GM12878 (cell line): ENCODE data around the gene ATP5F1D. TPM values are rescaled to one million over a fixed set of nuclear protein-coding genes. Genes with fewer than 3 reads are reported as not detected.

Source experiments
- ASH2L ChIP-seq: fragments of 300-600, 200-600 bp; sonication (generic); IDR thresholded peaks from 2 replicates; pipeline ENCODE4 v1.6.1; 2017; ENCODE audit warnings: low read depth, mild to moderate bottlenecking, borderline replicate concordance
- BMI1 ChIP-seq: fragments of 450-650 bp; IDR thresholded peaks from 2 replicates; pipeline ENCODE4 v1.6.1; 2016; ENCODE audit warnings: mild to moderate bottlenecking, moderate library complexity, borderline replicate concordance
- EED ChIP-seq: sonication (generic); IDR thresholded peaks from 2 replicates; pipeline ENCODE4 v1.6.1; 2016; ENCODE audit warnings: antibody characterized with exemption, low read depth
- GATAD2B ChIP-seq: fragments of 450-650 bp; conservative IDR thresholded peaks from 2 replicates; pipeline ENCODE4 v1.6.1; 2017; ENCODE audit warnings: low read depth, mild to moderate bottlenecking, moderate library complexity
- HDGF ChIP-seq: fragments of 450-650 bp; IDR thresholded peaks from 2 replicates; pipeline ENCODE4 v1.6.1; 2016; ENCODE audit warnings: antibody characterized with exemption
- LARP7 ChIP-seq: fragments of 450-650 bp; IDR thresholded peaks from 2 replicates; pipeline ENCODE4 v1.6.1; 2017; ENCODE audit warnings: mild to moderate bottlenecking
- MXI1 ChIP-seq: fragments of 150-350 bp; IDR thresholded peaks from 2 replicates; pipeline ENCODE4 v1.6.1; 2011; ENCODE audit warnings: low read depth, mild to moderate bottlenecking, inconsistent platforms, low read length, improper control_type of control experiment
- NR2C2 ChIP-seq: IDR thresholded peaks from 2 replicates; pipeline ENCODE4 v1.6.1; 2011; ENCODE audit warnings: borderline replicate concordance, low read depth; ENCODE audit not compliant: control insufficient read depth, insufficient read length
- NRF1 ChIP-seq: conservative IDR thresholded peaks from 2 replicates; pipeline ENCODE4 v1.6.1; 2011; ENCODE audit warnings: mild to moderate bottlenecking, low read depth, low read length, improper control_type of control experiment
- POLR2AphosphoS2 ChIP-seq: IDR thresholded peaks from 2 replicates; pipeline ENCODE4 v1.6.1; 2011; ENCODE audit warnings: low read depth, mild to moderate bottlenecking, low read length, improper control_type of control experiment, moderate library complexity
- POU2F2 ChIP-seq: IDR thresholded peaks from 3 replicates; pipeline ENCODE4 v1.6.1; 2011; ENCODE audit warnings: low read depth, mild to moderate bottlenecking, low read length, borderline replicate concordance
- RB1 ChIP-seq: fragments of 450-650 bp; formaldehyde crosslinking; IDR thresholded peaks from 2 replicates; pipeline ENCODE4 v1.6.1; 2017; ENCODE audit warnings: mild to moderate bottlenecking, borderline replicate concordance
- RUNX3 ChIP-seq: IDR thresholded peaks from 2 replicates; pipeline ENCODE4 v1.6.1; 2012; ENCODE audit warnings: low read length, inconsistent platforms
- SIN3A ChIP-seq: IDR thresholded peaks from 2 replicates; pipeline ENCODE4 v1.6.1; 2012; ENCODE audit warnings: low read depth, low read length, improper control_type of control experiment
- SMARCA5 ChIP-seq: fragments of 450-650 bp; IDR thresholded peaks from 2 replicates; pipeline ENCODE4 v1.6.1; 2017; ENCODE audit warnings: mild to moderate bottlenecking
- ZNF207 ChIP-seq: fragments of 450-650 bp; IDR thresholded peaks from 2 replicates; pipeline ENCODE4 v1.6.1; 2014; ENCODE audit warnings: antibody characterized with exemption, mild to moderate bottlenecking, borderline replicate concordance
- polyA plus RNA-seq, 11 experiments: library from polyadenylated mRNA; depleted of rRNA in 4 of 11; unstranded in 6 of 11; stranded (reverse) in 5 of 11; fragments of >200 nt; fragmentation: Nextera tagmentation in 4 of 11; fragmentation: Illumina TruSeq in 1 of 11; extraction: Ambion mirVana in 4 of 11; extraction: Trizol in 1 of 11; gene quantifications; 1 replicate in 1 of 11; 2 replicates in 10 of 11; pipeline versions ENCODE4 v1.2.1 to v1.2.3, GENCODE V29; 2011 to 2016; ENCODE audit warnings: inconsistent platforms in 2 of 11, missing spikeins in 2 of 11, low read depth in 1 of 11
- total RNA-seq, 4 experiments: library from RNA; depleted of rRNA in 3 of 4; stranded (reverse); fragments of >200 nt in 3 of 4; fragmentation: Illumina TruSeq in 1 of 4; extraction: Trizol in 1 of 4; gene quantifications; 2 replicates each; pipeline versions ENCODE4 v1.2.1 to v1.2.3, GENCODE V29; 2013 to 2021
- TF ChIP-seq, protein P1 (sequence below): fragments of 450-650 bp; IDR thresholded peaks from 2 replicates; pipeline ENCODE4 v1.6.1; 2016; ENCODE audit warnings: mild to moderate bottlenecking, moderate library complexity, borderline replicate concordance
- TF ChIP-seq, protein P2 (sequence below): fragments of 450-650 bp; IDR thresholded peaks from 2 replicates; pipeline ENCODE4 v1.6.1; 2017; ENCODE audit warnings: mild to moderate bottlenecking
- TF ChIP-seq, protein P3 (sequence below): fragments of 450-650 bp; IDR thresholded peaks from 2 replicates; pipeline ENCODE4 v1.6.1; 2017; ENCODE audit warnings: mild to moderate bottlenecking, moderate library complexity
- TF ChIP-seq, protein P4 (sequence below): fragments of 150-350 bp; IDR thresholded peaks from 2 replicates; pipeline ENCODE4 v1.6.1; 2014; ENCODE audit warnings: mild to moderate bottlenecking, low read depth, low read length

ATP5F1D gene
- total and polyA plus RNA-seq, 10 of the 15 experiments (the other 5 are each of a cell fraction or from before 2014, with no cell fraction given), result 7.2 to 357 (median 49.5) TPM

DNA sequence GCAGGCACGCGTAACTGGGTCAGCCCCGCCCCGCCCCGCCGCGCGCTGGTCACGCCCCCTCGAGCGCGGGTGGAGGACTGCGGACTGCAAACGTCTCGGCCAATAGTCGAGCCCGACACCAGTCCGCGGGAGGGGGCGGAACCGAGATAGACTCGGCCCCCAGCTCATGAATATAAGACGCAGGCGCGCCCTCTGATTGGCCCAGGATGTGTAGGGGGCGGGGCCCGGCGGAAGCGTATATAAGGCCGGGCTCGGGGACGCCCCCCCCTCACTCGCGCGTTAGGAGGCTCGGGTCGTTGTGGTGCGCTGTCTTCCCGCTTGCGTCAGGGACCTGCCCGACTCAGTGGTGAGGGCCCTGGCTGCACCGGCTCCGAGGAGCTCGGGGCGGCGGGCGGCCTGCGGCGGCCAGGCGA lies 27.5 kb downstream of the ATP5F1D start, which contains the start of gene CIRBP (continued):
- TF ChIP-seq, protein P1, sequence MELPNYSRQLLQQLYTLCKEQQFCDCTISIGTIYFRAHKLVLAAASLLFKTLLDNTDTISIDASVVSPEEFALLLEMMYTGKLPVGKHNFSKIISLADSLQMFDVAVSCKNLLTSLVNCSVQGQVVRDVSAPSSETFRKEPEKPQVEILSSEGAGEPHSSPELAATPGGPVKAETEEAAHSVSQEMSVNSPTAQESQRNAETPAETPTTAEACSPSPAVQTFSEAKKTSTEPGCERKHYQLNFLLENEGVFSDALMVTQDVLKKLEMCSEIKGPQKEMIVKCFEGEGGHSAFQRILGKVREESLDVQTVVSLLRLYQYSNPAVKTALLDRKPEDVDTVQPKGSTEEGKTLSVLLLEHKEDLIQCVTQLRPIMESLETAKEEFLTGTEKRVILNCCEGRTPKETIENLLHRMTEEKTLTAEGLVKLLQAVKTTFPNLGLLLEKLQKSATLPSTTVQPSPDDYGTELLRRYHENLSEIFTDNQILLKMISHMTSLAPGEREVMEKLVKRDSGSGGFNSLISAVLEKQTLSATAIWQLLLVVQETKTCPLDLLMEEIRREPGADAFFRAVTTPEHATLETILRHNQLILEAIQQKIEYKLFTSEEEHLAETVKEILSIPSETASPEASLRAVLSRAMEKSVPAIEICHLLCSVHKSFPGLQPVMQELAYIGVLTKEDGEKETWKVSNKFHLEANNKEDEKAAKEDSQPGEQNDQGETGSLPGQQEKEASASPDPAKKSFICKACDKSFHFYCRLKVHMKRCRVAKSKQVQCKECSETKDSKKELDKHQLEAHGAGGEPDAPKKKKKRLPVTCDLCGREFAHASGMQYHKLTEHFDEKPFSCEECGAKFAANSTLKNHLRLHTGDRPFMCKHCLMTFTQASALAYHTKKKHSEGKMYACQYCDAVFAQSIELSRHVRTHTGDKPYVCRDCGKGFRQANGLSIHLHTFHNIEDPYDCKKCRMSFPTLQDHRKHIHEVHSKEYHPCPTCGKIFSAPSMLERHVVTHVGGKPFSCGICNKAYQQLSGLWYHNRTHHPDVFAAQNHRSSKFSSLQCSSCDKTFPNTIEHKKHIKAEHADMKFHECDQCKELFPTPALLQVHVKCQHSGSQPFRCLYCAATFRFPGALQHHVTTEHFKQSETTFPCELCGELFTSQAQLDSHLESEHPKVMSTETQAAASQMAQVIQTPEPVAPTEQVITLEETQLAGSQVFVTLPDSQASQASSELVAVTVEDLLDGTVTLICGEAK, result no peak
- TF ChIP-seq ZNF207 (no peak), POU2F2 (peak; percentile 97), BMI1 (no peak), LARP7 (no peak), GATAD2B (no peak), HDGF (peak; percentile 94), POLR2AphosphoS2 (peak; percentile 100), NRF1 (0 out of 2 replicates have a peak, but pooled peaks have one; percentile 3), EED (no peak), SIN3A (peak; percentile 25), MXI1 (no peak), NR2C2 (no peak), RB1 (no peak), RUNX3 (no peak), ASH2L (no peak), SMARCA5 (no peak; the same call in 1 of the 2 replicates)
- TF ChIP-seq, protein P2, sequence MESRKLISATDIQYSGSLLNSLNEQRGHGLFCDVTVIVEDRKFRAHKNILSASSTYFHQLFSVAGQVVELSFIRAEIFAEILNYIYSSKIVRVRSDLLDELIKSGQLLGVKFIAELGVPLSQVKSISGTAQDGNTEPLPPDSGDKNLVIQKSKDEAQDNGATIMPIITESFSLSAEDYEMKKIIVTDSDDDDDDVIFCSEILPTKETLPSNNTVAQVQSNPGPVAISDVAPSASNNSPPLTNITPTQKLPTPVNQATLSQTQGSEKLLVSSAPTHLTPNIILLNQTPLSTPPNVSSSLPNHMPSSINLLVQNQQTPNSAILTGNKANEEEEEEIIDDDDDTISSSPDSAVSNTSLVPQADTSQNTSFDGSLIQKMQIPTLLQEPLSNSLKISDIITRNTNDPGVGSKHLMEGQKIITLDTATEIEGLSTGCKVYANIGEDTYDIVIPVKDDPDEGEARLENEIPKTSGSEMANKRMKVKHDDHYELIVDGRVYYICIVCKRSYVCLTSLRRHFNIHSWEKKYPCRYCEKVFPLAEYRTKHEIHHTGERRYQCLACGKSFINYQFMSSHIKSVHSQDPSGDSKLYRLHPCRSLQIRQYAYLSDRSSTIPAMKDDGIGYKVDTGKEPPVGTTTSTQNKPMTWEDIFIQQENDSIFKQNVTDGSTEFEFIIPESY, result no peak
- TF ChIP-seq, protein P3, sequence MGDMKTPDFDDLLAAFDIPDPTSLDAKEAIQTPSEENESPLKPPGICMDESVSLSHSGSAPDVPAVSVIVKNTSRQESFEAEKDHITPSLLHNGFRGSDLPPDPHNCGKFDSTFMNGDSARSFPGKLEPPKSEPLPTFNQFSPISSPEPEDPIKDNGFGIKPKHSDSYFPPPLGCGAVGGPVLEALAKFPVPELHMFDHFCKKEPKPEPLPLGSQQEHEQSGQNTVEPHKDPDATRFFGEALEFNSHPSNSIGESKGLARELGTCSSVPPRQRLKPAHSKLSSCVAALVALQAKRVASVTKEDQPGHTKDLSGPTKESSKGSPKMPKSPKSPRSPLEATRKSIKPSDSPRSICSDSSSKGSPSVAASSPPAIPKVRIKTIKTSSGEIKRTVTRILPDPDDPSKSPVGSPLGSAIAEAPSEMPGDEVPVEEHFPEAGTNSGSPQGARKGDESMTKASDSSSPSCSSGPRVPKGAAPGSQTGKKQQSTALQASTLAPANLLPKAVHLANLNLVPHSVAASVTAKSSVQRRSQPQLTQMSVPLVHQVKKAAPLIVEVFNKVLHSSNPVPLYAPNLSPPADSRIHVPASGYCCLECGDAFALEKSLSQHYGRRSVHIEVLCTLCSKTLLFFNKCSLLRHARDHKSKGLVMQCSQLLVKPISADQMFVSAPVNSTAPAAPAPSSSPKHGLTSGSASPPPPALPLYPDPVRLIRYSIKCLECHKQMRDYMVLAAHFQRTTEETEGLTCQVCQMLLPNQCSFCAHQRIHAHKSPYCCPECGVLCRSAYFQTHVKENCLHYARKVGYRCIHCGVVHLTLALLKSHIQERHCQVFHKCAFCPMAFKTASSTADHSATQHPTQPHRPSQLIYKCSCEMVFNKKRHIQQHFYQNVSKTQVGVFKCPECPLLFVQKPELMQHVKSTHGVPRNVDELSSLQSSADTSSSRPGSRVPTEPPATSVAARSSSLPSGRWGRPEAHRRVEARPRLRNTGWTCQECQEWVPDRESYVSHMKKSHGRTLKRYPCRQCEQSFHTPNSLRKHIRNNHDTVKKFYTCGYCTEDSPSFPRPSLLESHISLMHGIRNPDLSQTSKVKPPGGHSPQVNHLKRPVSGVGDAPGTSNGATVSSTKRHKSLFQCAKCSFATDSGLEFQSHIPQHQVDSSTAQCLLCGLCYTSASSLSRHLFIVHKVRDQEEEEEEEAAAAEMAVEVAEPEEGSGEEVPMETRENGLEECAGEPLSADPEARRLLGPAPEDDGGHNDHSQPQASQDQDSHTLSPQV, result no peak
- TF ChIP-seq, protein P4, sequence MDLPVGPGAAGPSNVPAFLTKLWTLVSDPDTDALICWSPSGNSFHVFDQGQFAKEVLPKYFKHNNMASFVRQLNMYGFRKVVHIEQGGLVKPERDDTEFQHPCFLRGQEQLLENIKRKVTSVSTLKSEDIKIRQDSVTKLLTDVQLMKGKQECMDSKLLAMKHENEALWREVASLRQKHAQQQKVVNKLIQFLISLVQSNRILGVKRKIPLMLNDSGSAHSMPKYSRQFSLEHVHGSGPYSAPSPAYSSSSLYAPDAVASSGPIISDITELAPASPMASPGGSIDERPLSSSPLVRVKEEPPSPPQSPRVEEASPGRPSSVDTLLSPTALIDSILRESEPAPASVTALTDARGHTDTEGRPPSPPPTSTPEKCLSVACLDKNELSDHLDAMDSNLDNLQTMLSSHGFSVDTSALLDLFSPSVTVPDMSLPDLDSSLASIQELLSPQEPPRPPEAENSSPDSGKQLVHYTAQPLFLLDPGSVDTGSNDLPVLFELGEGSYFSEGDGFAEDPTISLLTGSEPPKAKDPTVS, result no peak
